ENCODE results near the gene YAP1.

GRCh38 chr11:102118937-102119336 lies 8.7 kb downstream of the YAP1 start:
- TF ChIP-seq POLR2AphosphoS5 (IDR thresholded peaks at IDR 0.05): no peak
- TF ChIP-seq, protein P1, sequence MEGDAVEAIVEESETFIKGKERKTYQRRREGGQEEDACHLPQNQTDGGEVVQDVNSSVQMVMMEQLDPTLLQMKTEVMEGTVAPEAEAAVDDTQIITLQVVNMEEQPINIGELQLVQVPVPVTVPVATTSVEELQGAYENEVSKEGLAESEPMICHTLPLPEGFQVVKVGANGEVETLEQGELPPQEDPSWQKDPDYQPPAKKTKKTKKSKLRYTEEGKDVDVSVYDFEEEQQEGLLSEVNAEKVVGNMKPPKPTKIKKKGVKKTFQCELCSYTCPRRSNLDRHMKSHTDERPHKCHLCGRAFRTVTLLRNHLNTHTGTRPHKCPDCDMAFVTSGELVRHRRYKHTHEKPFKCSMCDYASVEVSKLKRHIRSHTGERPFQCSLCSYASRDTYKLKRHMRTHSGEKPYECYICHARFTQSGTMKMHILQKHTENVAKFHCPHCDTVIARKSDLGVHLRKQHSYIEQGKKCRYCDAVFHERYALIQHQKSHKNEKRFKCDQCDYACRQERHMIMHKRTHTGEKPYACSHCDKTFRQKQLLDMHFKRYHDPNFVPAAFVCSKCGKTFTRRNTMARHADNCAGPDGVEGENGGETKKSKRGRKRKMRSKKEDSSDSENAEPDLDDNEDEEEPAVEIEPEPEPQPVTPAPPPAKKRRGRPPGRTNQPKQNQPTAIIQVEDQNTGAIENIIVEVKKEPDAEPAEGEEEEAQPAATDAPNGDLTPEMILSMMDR (IDR thresholded peaks at IDR 0.05): no peak

All from suprapubic skin (tissue), 3 donors.